ENCODE data around the gene VANGL1.
A peak's percentile ranks its signal among the peaks of the same experiment; 100 is the strongest.

The VANGL1 gene

GRCh38 chr1:115641762-115642167, at the start of gene VANGL1:
VANGL1 (plus strand) TSS chr1:115641970; CDS start chr1:115651414, 9,444 bp downstream.
- no peak for TF ChIP-seq CTCF (IDR thresholded peaks at IDR 0.05; ENCODE audit: low read depth, low read length, missing control alignments)
- H3K4me3 ChIP-seq (ENCODE audit: low read depth, low read length), result peak within 1 kb of the TSS; percentile 92
- no peak for DNase-seq (ENCODE audit: low read depth)

GRCh38 chr1:115592264-115592663, 49.5 kb upstream of the VANGL1 start:
- no peak overlapping the region for H3K4me3 ChIP-seq (ENCODE audit: low read depth, low read length)
- no peak for DNase-seq (ENCODE audit: low read depth)
- no peak for TF ChIP-seq CTCF (IDR thresholded peaks at IDR 0.05; ENCODE audit: low read depth, low read length, missing control alignments)

GRCh38 chr1:115593365-115594259, 48.2 kb upstream of the VANGL1 start:
- DNase-seq (ENCODE audit: low read depth), result no peak

GRCh38 chr1:115594600-115594999, 47.2 kb upstream of the VANGL1 start:
- no peak overlapping the region for H3K4me3 ChIP-seq (ENCODE audit: low read depth, low read length)
- no peak for TF ChIP-seq CTCF (IDR thresholded peaks at IDR 0.05; ENCODE audit: low read depth, low read length, missing control alignments)
- no peak for DNase-seq (ENCODE audit: low read depth)

More at GRCh38 chr1:115593365-115594259, 48.2 kb upstream of the VANGL1 start:
- H3K4me3 ChIP-seq (ENCODE audit: low read depth, low read length), result no peak overlapping the region
- no peak for TF ChIP-seq CTCF (IDR thresholded peaks at IDR 0.05; ENCODE audit: low read depth, low read length, missing control alignments)

- TF ChIP-seq CTCF (IDR thresholded peaks at IDR 0.05; ENCODE audit: low read depth, low read length, missing control alignments), result peak; percentile 95
- peak; percentile 10 for DNase-seq (ENCODE audit: low read depth)
- H3K4me3 ChIP-seq (ENCODE audit: low read depth, low read length), result no peak overlapping the region
Measured at GRCh38 chr1:115595279-115596079, 46.3 kb upstream of the VANGL1 start.

GRCh38 chr1:115596080-115596780, 45.5 kb upstream of the VANGL1 start:
- DNase-seq (ENCODE audit: low read depth), result no peak

More at GRCh38 chr1:115596080-115596780, 45.5 kb upstream of the VANGL1 start:
- no peak overlapping the region for H3K4me3 ChIP-seq (ENCODE audit: low read depth, low read length)
- TF ChIP-seq CTCF (IDR thresholded peaks at IDR 0.05; ENCODE audit: low read depth, low read length, missing control alignments), result no peak
